Measurements from ENCODE around the gene POLR2H. TPM values are rescaled to one million over a fixed set of nuclear protein-coding genes. Genes with fewer than 3 reads are reported as not detected.
A peak's percentile ranks its signal among the peaks of the same experiment; 100 is the strongest.

The POLR2H gene
- total RNA-seq, 4 donors from 2014 or later, result 42.4 to 116 (median 66.2) TPM

DNA sequence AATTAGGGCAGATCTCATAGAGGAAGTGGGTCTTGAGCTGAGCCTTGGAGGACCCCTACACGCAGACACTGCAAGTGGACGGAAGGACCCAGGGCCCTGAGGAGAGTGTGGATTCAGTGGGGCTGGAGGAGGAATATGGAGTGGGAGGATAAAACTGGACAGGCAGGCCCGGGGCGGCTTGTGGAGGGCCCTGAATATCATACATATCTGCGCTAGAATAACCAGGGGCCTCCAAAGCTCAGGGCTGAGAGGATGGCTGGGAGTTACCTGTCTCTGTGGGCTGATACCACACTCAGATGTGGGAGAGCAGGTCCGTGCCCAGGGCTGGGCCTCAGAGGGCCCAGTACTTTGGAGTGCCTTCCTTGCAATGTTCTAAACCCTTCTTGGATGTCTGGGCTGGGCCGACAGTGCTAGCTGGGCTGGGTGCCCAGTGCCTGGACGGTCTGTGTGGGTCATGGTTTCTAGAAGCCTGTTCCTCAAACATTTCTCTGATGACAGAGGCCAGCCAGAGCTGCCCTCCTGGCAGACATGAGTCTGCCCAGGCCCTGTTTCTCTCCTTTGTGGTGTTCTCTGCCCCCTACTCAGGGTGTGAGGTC, 47.9 kb downstream of the POLR2H start:
- no peak overlapping the region for H3K27ac ChIP-seq
- DNase-seq (ENCODE audit: low spot score in 2 of 2), result peak in 1 of 2 donors; percentile 48
- H3K27me3 ChIP-seq, result no peaks in the 10 kb centered on the region
- H3K4me1 ChIP-seq, result no peaks in the 10 kb centered on the region
- no peaks in the 10 kb centered on the region for H3K9me3 ChIP-seq
- H3K4me3 ChIP-seq, result no peak overlapping the region
- H3K36me3 ChIP-seq, result no peaks in the 10 kb centered on the region
- TF ChIP-seq POLR2AphosphoS5 (IDR thresholded peaks at IDR 0.05), result no peak
- TF ChIP-seq EP300 (IDR thresholded peaks at IDR 0.05), result no peak
- TF ChIP-seq POLR2A (IDR thresholded peaks at IDR 0.05), result no peak
- no peak for TF ChIP-seq CTCF (IDR thresholded peaks at IDR 0.05)
- 95% methylated on average over 6 of the region's 8 CpGs for WGBS

- WGBS, result 96% methylated on average over 10 of the region's 12 CpGs
- Histone ChIP-seq H3K9me3 (no peaks in the 10 kb centered on the region), H3K36me3 (no peaks in the 10 kb centered on the region), H3K4me3 (no peak overlapping the region), H3K4me1 (no peaks in the 10 kb centered on the region), H3K27me3 (no peaks in the 10 kb centered on the region), H3K27ac (no peak overlapping the region)
- DNase-seq (ENCODE audit: low spot score in 2 of 2), result peak in 1 of 2 donors; percentile 25
- TF ChIP-seq POLR2AphosphoS5 (IDR thresholded peaks at IDR 0.05) (no peak), CTCF (IDR thresholded peaks at IDR 0.05) (no peak), POLR2A (IDR thresholded peaks at IDR 0.05) (no peak), EP300 (IDR thresholded peaks at IDR 0.05) (no peak)
Measured at GRCh38 chr3:184409946-184410500, 48.5 kb downstream of the POLR2H start.

DNA sequence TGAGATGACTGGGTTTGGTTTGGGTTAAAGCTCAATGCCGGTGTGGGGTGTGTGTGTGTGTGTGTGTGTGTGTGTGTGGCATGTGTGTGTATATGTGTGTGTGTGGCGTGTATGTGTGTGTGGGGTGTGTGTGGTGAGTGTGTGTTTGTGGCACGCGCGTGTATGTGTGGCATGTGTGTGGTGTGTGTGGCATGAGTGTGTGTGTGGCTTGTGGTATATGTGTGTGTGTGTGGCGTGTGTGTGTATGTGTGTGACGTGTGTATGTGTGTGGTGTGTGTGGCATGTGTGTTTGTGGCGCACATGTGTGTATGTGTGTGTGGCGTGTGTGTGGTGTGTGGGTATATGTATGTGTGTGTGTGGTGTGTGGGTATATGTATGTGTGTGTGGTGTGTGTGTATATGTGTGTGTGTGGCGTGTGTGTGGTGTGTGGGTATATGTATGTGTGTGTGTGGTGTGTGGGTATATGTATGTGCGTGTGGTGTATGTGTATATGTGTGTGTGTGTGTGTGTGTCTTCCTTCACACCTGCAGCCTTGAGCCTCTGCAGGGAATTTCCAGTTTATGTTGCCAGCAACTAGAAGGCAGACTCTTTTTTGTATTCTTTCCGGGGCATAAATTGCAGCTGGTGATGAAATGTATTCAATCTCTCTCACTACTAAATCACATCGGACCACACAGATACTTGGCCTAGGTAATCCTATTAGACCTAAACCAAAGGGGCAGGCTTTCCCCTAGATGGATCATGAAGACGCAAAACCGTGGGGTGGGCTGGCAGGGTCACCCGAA, 53.1 kb downstream of the POLR2H start:
- no peak for DNase-seq (ENCODE audit: low spot score in 2 of 2)
- WGBS, result 73% methylated on average over 16 of the region's 16 CpGs
- H3K27me3 ChIP-seq, result no peaks in the 10 kb centered on the region
- H3K4me1 ChIP-seq, result no peaks in the 10 kb centered on the region
- H3K9me3 ChIP-seq, result no peaks in the 10 kb centered on the region
- no peaks in the 10 kb centered on the region for H3K36me3 ChIP-seq
- TF ChIP-seq POLR2AphosphoS5 (IDR thresholded peaks at IDR 0.05) (no peak), CTCF (IDR thresholded peaks at IDR 0.05) (no peak), POLR2A (IDR thresholded peaks at IDR 0.05) (no peak), EP300 (IDR thresholded peaks at IDR 0.05) (no peak)
- H3K4me3 ChIP-seq, result no peak overlapping the region
- no peak overlapping the region for H3K27ac ChIP-seq

- 77% methylated on average over 4 of the region's 4 CpGs for WGBS
- TF ChIP-seq EP300 (IDR thresholded peaks at IDR 0.05), result no peak
- no peak for TF ChIP-seq POLR2A (IDR thresholded peaks at IDR 0.05)
- TF ChIP-seq CTCF (IDR thresholded peaks at IDR 0.05), result no peak
- TF ChIP-seq POLR2AphosphoS5 (IDR thresholded peaks at IDR 0.05), result no peak
- Histone ChIP-seq H3K27me3 (no peaks in the 10 kb centered on the region), H3K4me3 (no peak overlapping the region), H3K4me1 (no peaks in the 10 kb centered on the region), H3K27ac (no peak overlapping the region), H3K36me3 (no peaks in the 10 kb centered on the region), H3K9me3 (no peaks in the 10 kb centered on the region)
- no peak for DNase-seq (ENCODE audit: low spot score in 2 of 2)
Measured at GRCh38 chr3:184415203-184415490, 53.6 kb downstream of the POLR2H start.

GRCh38 chr3:184417619-184418327, 56.3 kb downstream of the POLR2H start:
- Histone ChIP-seq H3K27me3 (no peaks in the 10 kb centered on the region), H3K36me3 (no peaks in the 10 kb centered on the region), H3K9me3 (no peaks in the 10 kb centered on the region), H3K27ac (no peak overlapping the region), H3K4me3 (no peak overlapping the region), H3K4me1 (no peaks in the 10 kb centered on the region)
- no peak for TF ChIP-seq EP300 (IDR thresholded peaks at IDR 0.05)
- TF ChIP-seq CTCF (IDR thresholded peaks at IDR 0.05), result peak; percentile 89 to 92
- peak; percentile 85 for DNase-seq (ENCODE audit: low spot score in 2 of 2)
- WGBS, result 34% methylated on average over 10 of the region's 14 CpGs
